NCI-H446 (cell line): ENCODE measurements around the gene DLGAP4.

Experiments
- DNase-seq, 2 experiments: peaks; one replicate each; lab custom pipeline; 2025; lab: John Stamatoyannopoulos, UW

Gene DLGAP4

DNA sequence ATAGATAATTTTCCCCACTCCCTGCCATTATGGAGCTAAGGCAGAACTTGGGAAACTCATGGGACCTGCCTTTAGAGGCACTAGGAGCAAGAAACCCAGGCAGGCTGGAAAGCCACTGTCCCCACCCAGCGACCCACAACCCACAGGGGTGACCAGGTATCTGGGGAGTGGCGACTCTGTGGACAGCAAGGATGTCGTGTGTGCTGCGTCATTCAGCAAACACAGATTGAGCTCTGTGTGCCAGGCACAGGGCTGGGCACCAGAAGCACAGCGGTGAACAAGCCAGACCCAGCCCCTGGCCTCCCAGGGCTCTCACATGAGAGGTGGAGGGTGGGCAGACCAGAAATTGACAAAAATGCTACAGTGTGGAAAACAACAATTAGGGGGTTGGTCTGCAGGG, 27.7 kb downstream of the DLGAP4 start:
- DNase-seq, result no peak

DNA sequence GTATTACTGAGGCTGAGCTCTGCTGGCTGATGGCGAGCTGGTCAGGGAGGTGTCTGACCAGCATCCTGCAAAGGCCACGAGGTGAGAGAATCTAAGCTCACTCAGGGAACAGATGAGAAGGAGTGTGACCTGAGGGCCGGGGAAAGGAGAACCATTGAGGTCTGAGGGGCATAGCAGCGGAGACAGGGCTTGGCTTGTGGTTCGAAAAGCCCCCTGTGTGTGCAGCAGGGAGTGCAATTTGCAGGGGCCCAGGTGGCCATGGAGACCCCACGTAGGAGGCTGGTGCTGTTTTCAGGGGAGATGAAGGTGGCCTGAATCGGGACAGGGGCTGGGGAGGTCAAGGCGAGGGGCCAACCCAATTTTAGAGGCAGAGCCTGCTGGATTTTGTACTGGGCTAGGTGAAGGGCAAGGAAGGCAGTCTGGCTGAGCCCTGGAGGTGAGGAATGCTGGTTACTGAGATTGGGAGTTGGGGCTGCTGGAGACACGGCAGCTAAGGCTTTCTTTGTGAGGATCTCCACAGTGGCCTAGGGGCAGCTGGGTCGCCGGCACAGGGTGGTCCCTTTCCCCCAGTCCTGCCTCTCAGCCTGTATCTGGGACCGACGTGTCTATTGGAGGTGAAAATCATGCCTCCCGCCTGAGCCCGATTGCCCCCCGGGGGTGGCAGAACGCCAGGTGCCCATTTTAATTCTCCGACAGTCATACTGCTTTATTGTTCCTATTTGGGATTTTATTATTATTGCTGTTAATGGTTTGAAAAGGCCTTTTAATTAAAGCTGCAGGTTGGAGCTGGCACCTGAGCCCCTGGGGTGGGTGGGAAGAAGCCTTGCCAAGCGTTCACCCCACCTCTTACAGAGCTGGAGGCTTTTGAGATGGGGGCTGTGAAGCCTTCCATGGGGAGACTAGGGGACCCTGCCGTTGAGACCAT, 28.4 kb downstream of the DLGAP4 start:
- DNase-seq, result no peak

DNA sequence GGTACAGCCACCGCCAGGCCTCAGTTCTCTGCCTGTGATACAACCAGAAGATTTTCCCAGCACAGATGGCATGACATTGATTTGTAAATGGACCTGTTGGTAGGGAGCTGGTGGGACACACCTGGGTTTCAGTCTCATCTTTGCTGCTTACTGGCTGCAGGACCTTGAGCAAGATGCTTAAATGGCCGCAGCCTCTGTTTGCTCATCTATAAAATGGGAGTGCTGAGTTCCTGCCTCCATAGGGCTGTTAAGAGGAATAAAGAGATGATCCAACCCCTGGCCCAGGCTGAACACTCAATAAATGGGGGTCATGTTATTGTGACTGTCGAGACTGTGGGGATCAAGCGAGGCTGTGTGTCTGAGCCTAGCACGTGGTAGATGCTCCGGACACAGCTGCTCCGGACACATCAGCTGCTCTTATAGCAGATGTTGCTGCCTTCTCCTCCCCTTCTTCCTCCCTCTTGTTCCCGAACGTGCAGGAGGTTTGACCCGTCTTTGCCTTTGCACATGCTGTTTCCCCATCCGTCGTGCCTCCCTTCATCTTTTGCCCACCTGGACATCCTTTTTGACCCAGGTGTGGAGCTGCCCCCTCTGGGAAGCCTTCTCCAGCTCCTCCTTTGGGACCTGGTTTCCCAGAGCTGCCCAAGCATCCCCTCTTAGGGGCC, 29.2 kb downstream of the DLGAP4 start:
- no peak for DNase-seq

DNA sequence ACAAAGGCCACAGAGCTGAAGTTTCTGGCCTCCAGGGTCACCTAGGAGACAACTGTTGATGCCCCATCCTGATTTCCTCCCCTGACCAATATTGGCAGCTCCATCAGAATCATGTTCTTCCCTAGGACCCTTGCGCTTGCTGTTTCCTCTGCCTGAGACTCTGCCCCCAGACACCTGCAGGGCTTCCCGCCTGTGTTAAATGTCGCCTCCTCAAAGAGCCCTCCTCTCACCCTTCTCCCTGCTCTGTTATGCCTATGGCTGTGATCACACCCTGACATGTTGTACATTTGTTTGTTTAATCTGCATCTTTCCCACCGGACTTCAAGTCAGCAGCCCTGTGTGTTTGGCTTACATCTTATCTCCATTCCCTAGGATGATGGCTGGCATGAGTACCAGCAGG, 30.1 kb downstream of the DLGAP4 start:
- no peak for DNase-seq

- DNase-seq, result no peak
Observed at GRCh38 chr20:36336954-36337704, 31.0 kb downstream of the DLGAP4 start.

DNA sequence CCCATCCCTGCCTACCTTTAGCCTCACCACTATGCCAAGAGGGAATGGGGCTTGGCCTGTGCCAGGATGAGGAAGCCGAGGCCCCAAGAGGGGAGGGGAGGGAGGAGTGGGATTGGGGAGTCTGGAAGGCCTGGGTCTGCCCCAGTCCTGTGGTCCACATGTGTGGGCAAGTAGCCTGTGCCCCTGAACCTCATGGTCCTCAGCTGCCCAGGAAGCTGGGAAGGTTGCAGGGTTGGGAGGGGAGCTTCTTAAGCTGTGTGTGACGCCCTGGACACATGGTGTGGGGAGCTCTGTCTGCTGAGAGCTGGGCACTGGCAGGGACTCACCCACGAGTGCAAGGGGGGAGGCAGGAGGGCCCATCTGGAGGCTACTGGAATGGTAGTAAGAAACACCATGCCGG, 31.7 kb downstream of the DLGAP4 start:
- no peak for DNase-seq

DNA sequence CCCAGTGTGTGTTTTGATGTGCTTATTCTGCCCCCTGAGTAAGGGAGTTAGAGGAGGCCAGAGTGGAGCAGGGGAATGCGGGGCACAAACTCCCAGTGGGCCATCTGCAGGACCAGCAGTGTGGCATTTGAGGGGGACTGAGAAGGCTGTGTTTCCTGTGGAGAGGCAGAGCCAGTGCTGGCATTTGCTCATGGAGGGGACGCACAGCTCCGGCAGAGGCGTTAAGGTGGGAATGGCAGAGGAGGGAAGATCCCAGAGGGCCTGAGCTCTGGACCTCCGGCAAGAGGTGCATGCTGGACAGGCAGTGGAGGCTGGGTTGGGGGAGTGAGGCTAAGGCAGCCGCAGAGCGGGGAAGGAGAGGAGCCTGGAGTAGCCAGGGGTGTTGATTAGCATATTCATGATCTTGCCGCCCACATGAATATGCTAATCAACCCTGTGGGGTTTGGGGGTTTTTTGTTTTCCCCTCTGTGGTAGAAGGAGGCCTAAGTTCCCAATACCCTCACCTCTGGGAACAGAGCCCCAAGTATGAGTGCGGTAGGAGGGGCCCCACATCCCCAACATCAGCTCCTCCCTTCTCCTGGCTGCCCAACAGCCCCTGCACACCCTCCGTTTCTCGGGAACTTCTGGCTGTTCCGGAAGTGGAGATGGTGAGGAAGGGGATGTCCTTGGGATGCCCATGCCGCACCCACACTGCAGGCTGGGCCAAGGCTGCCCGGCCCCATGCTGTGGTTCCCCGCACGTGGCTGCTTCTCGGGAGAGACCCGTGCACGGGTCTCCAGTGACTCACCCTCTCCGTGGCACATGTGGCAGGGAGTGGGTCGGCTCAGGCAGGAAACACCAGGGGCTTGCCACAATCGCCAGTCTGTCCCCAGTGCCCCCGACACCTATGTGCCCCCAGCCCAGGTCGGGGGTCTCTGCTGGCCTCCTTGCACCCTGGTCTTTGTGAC, 33.8 kb downstream of the DLGAP4 start:
- no peak for DNase-seq

- no peak for DNase-seq
Observed at GRCh38 chr20:36340593-36340990, 34.5 kb downstream of the DLGAP4 start.

DNA sequence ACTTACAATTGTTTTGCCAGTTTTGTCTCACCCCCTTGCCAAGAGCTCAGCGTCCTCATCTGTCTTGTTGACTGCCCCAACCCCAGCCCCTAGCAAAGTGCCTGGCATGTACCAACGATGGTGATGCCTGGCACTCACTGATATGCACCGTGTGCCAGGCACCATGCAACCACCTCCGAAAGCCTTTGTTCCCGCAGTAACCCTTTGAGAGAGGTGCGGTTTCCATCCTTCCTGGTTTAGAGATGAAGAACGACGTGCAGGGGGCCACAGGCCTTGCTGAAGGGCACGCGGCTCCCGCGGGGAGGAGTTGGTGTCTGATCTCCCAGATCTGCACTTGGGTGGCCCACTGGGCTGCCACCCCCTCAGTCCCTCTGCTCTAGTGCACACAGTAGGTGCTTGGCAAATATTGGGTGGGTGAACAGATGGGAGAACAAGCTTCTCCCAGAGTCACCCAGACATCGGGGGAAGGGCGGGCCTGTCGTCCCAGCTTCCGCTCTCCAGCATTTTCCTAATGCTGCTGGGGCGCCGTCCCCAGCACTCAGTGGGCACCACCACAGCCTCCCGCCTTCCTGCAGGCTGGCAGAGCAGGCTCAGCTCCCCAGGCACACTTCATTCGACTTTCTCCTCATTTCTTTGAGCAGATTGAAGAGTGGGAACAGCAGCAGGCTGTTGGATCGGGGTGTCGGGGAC, 35.3 kb downstream of the DLGAP4 start:
- no peak for DNase-seq

- DNase-seq, result no peak
Observed at GRCh38 chr20:36342331-36343120, 36.4 kb downstream of the DLGAP4 start.

- no peak for DNase-seq
Observed at GRCh38 chr20:36343641-36344040, 37.5 kb downstream of the DLGAP4 start.

DNA sequence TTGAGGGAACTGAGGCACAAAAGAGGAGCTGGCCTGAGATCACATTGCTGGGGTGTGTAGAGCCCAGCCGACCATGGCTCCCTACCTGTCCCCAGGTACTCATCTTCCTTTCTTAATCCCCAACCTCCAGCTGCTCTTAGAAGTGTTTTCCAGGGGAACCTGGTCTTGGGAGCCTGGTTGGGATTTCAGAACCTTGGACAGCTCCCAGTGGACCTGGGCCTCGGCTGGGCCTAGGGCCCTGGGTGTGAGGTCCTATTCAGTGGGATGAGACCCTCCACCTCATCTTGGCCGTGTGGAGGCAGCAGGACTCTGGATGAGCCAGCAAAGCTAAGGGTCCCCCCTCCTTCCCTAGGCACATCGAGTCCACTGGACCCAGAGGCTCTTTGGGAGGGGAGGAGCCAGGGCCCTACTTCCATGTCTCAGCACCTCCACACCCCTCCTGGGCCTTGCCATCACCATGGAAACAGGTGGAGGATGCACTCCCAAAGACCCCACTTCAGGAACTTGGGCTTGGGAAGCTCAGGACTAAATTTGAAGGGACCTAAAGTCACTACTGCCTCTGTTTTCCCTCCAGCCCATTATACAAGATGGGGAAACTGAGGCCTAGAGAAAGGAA, 38.5 kb downstream of the DLGAP4 start:
- DNase-seq, result no peak

DNA sequence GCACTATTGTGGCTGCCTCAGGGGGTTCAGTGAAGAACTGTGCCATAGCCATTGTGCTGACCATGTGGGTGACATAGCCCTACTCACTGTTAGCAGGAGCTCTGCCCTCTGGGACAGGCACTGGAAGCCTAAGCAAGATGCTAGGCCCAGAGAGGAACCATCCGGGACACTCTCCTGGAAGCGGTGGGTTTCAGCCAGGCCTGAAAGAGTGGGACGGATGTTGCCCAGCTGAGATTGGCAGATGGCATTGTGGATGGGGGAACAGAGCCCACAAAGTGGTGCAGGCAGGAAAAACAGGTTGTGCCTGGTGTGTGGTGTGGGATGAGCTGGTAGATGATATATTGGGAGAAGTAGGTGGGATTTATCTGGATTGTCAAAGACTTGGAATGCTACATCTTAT, 40.1 kb downstream of the DLGAP4 start:
- DNase-seq, result no peak

- no peak for DNase-seq
Observed at GRCh38 chr20:36349384-36350170, 43.4 kb downstream of the DLGAP4 start.

- no peak for DNase-seq
Observed at GRCh38 chr20:36350439-36350838, 44.3 kb downstream of the DLGAP4 start.

DNA sequence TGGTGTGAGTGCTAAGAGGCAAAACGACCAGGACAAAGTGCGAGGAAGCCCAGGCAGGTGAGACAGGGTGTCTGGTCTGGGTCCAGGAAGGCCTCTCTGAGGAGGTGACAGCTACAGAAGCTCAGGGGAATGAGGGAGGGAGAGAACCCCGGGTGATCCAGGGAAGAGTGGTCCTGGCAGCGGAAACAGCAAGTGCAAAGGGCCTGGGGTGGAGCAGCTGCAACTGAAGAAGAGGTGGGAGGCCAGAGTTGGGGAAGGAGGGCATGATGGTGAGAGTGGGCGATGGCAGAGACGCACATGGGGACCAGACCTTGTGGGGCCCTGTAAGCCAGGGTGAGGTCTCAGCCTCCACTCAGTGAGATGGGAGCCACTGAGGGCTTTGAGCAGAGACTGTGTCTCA, 45.8 kb downstream of the DLGAP4 start:
- DNase-seq, result no peak

GRCh38 chr20:36352843-36353553, 46.9 kb downstream of the DLGAP4 start:
- DNase-seq, result no peak

DNA sequence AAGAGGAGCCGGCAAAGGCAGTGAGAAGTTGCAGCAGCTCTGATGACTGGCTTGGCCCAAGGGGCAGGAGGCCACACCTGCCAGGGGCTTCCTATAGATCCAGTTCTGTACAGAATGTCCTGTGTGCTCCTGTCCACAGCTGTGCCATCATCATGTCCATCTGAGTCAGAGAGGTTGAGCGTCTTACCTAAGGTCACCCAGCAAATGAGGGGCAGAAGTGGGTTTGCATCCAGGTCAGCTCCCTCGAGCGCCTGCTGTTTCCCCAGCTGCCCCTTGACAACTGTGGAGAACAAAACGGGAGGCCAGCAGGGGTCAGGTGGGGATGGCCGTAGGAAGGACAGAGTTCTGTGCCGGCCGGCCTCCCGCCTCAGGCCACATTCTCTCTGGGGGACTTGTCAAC, 47.6 kb downstream of the DLGAP4 start:
- no peak for DNase-seq
